Smooth muscle cell (in vitro differentiated cells): Measurements from ENCODE around the gene PIP5K1B. TPM values are rescaled to one million over a fixed set of nuclear protein-coding genes. Genes with fewer than 3 reads are reported as not detected.

Experiments
- DNase-seq: peaks from one replicate; lab custom pipeline; 2025; ENCODE audit not compliant: unreplicated experiment; lab: John Stamatoyannopoulos, UW
- H2AFZ ChIP-seq: fragments of 200-600 bp; sonication (generic); 2 replicates; pipeline ENCODE4 v1.6.0; 2016; ENCODE audit warnings: antibody characterized with exemption, low read depth, mild to moderate bottlenecking
- H3F3A ChIP-seq: fragments of 200-600 bp; sonication (generic); 2 replicates; pipeline ENCODE4 v1.6.0; 2017; ENCODE audit warnings: antibody characterized with exemption, low read depth
- H3K27ac ChIP-seq: fragments of 200-600 bp; sonication (generic); 2 replicates; pipeline ENCODE4 v1.5.1; 2016; ENCODE audit warnings: low read depth, mild to moderate bottlenecking
- H3K27me3 ChIP-seq: fragments of 200-600 bp; sonication (generic); 2 replicates; pipeline ENCODE4 v1.6.1; 2016; ENCODE audit warnings: low read depth, mild to moderate bottlenecking
- H3K36me3 ChIP-seq: fragments of 200-600 bp; sonication (generic); 2 replicates; pipeline ENCODE4 v1.5.1; 2016; ENCODE audit warnings: low read depth
- H3K4me1 ChIP-seq: fragments of 200-600 bp; sonication (generic); 2 replicates; pipeline ENCODE4 v1.5.1; 2016; ENCODE audit warnings: low read depth
- H3K4me2 ChIP-seq: fragments of 200-600 bp; sonication (generic); 2 replicates; pipeline ENCODE4 v1.6.0; 2016; ENCODE audit warnings: mild to moderate bottlenecking
- H3K4me3 ChIP-seq: fragments of 200-600 bp; sonication (generic); 2 replicates; pipeline ENCODE4 v1.5.1; 2016; ENCODE audit warnings: mild to moderate bottlenecking
- H3K79me2 ChIP-seq: fragments of 200-600 bp; sonication (generic); 2 replicates; pipeline ENCODE4 v1.6.0; 2016; ENCODE audit warnings: low read depth, mild to moderate bottlenecking
- H3K9ac ChIP-seq: fragments of 200-600 bp; sonication (generic); 2 replicates; pipeline ENCODE4 v1.6.0; 2016; ENCODE audit warnings: low read depth
- H3K9me3 ChIP-seq: fragments of 200-600 bp; sonication (generic); replicated peaks from 2 replicates; pipeline ENCODE4 v1.5.1; 2016; ENCODE audit warnings: low read depth
- H4K20me1 ChIP-seq: fragments of 200-600 bp; sonication (generic); 2 replicates; pipeline ENCODE4 v1.6.0; 2016; ENCODE audit warnings: low read depth
- WGBS: methylation state at CpG from one replicate; pipeline ENCODE4 v1.1.7; 2016; ENCODE audit warnings: low lambda C conversion rate; 5-methylcytosine and 5-hydroxymethylcytosine counted together
- polyA plus RNA-seq: library from polyadenylated mRNA; unstranded; fragments of >200 nt; fragmentation: Nextera tagmentation; extraction: Ambion mirVana; gene quantifications from 2 replicates; pipeline ENCODE4 v1.2.1, GENCODE V29; 2016
- total RNA-seq: library from RNA; depleted of rRNA; stranded (reverse); fragments of >200 nt; gene quantifications from 2 replicates; pipeline ENCODE4 v1.2.3, GENCODE V29; 2014
- TF ChIP-seq, protein P1 (sequence below): fragments of 200-600 bp; sonication (generic); IDR thresholded peaks from 2 replicates; pipeline ENCODE4 v1.5.1; 2017; ENCODE audit warnings: borderline replicate concordance, mild to moderate bottlenecking, antibody characterized with exemption; ENCODE audit not compliant: insufficient read depth, poor library complexity, severe bottlenecking

The PIP5K1B gene
- total and polyA plus RNA-seq, 2 experiments from 2014 or later: not detected

DNA sequence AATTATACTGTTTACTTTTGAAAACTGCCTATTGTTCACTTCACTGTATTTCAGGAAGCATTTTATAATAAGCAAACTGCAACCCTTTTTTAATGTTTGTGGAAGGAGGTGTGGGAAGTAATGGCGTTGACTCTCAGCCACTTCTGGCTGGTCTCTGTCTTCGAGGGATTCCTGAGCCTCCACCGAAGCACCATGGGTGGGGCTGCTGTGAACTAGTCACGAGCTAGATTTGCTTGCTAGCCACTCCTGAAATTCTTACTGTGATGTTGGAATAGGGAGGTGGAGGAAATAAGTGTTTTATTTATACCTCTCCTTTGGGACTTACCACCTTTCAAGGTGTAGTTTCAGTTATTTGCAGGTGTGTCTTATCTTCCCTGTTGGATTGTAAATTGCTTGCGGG is 26.8 kb downstream of the PIP5K1B start:
- WGBS: 83% methylated on average over 5 of the region's 5 CpGs

DNA sequence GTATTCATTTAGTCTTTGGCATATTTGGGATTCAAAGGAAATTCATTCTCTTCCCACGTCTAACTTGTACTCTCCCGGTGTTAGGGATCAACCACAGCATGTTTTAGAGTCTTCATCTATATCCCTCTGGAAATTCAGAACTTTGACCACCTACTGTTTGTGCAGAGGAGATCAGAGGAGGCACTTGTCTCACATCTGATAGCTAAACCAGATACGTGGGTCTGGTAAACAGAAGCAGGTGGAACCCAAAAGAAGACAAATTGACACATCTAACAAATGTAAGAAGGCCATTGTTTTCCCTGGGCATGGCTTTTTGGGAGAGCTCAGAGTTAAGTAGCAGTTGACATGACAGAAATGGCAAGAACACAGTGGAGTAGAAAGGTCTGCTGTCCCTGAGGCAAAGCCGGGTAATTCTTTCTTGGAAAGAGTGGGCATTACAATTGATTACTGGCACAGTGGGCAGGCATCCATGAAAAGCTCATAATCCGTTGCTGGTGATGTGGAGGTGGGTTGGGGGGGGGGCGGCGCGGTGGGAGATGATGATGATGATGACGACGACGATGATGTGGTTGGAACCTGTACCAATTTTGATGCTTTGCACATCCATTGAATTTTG is 27.5 kb downstream of the PIP5K1B start:
- Histone ChIP-seq H3K79me2 (no peaks in the 10 kb centered on the region), H3F3A (no peaks in the 10 kb centered on the region), H3K4me2 (no peak overlapping the region), H3K36me3 (no peaks in the 10 kb centered on the region), H3K9ac (no peak overlapping the region), H2AFZ (no peak overlapping the region), H4K20me1 (no peaks in the 10 kb centered on the region), H3K4me3 (no peak overlapping the region), H3K27me3 (no peaks in the 10 kb centered on the region), H3K27ac (no peak overlapping the region), H3K9me3 (no peaks in the 10 kb centered on the region), H3K4me1 (no peaks in the 10 kb centered on the region)
- TF ChIP-seq, protein P1, sequence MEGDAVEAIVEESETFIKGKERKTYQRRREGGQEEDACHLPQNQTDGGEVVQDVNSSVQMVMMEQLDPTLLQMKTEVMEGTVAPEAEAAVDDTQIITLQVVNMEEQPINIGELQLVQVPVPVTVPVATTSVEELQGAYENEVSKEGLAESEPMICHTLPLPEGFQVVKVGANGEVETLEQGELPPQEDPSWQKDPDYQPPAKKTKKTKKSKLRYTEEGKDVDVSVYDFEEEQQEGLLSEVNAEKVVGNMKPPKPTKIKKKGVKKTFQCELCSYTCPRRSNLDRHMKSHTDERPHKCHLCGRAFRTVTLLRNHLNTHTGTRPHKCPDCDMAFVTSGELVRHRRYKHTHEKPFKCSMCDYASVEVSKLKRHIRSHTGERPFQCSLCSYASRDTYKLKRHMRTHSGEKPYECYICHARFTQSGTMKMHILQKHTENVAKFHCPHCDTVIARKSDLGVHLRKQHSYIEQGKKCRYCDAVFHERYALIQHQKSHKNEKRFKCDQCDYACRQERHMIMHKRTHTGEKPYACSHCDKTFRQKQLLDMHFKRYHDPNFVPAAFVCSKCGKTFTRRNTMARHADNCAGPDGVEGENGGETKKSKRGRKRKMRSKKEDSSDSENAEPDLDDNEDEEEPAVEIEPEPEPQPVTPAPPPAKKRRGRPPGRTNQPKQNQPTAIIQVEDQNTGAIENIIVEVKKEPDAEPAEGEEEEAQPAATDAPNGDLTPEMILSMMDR: no peak
- no peak for DNase-seq
- 92% methylated on average over 11 of the region's 11 CpGs for WGBS

More for the DNA sequence above, 26.8 kb downstream of the PIP5K1B start:
- H2AFZ ChIP-seq: no peak overlapping the region
- TF ChIP-seq, protein P1: no peak
- no peak overlapping the region for H3K4me2 ChIP-seq
- H3F3A ChIP-seq: no peaks in the 10 kb centered on the region
- DNase-seq: no peak
- H3K79me2 ChIP-seq: no peaks in the 10 kb centered on the region
- no peak overlapping the region for H3K27ac ChIP-seq
- H3K4me1 ChIP-seq: no peaks in the 10 kb centered on the region
- H3K36me3 ChIP-seq: no peaks in the 10 kb centered on the region
- H3K9me3 ChIP-seq: no peaks in the 10 kb centered on the region
- H4K20me1 ChIP-seq: no peaks in the 10 kb centered on the region
- H3K27me3 ChIP-seq: no peaks in the 10 kb centered on the region
- H3K9ac ChIP-seq: no peak overlapping the region
- H3K4me3 ChIP-seq: no peak overlapping the region

DNA sequence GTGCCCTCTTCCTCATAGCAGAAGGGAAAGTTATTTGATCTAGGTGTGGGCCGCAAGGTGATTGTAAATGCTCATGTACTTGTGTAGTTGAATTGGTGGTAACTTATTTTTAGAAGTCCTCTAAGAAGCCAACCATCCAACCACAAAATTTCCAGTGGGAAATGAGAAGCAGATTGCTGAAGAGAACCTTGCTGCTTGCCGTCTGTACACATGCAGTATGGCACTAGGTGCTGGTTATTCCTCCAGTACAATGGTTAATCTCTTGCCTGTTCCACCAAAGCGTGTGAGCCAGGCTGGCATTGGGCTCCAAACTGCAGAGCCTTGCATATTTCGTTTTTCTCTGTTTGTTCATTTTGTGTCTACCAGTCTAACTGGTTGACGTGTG is 28.0 kb downstream of the PIP5K1B start:
- TF ChIP-seq, protein P1: no peak
- Histone ChIP-seq H3K36me3 (no peaks in the 10 kb centered on the region), H3K79me2 (no peaks in the 10 kb centered on the region), H3K27ac (no peak overlapping the region), H3K9me3 (no peaks in the 10 kb centered on the region), H2AFZ (no peak overlapping the region), H3K4me1 (no peaks in the 10 kb centered on the region), H3F3A (no peaks in the 10 kb centered on the region), H3K9ac (no peak overlapping the region), H3K4me3 (no peak overlapping the region), H3K27me3 (no peaks in the 10 kb centered on the region), H3K4me2 (no peak overlapping the region), H4K20me1 (no peaks in the 10 kb centered on the region)
- WGBS: 84% methylated on average over 5 of the region's 5 CpGs
- no peak for DNase-seq

- Histone ChIP-seq H2AFZ (no peak overlapping the region), H3F3A (no peaks in the 10 kb centered on the region), H3K9ac (no peak overlapping the region), H3K79me2 (no peaks in the 10 kb centered on the region), H3K27ac (no peak overlapping the region), H3K9me3 (no peaks in the 10 kb centered on the region), H3K4me3 (no peak overlapping the region), H3K27me3 (no peaks in the 10 kb centered on the region), H3K36me3 (no peaks in the 10 kb centered on the region), H3K4me2 (no peak overlapping the region), H4K20me1 (no peaks in the 10 kb centered on the region), H3K4me1 (no peaks in the 10 kb centered on the region)
- no peak for DNase-seq
- TF ChIP-seq, protein P1: no peak
- 72% methylated on average over 3 of the region's 3 CpGs for WGBS
These were observed 33.3 kb downstream of the PIP5K1B start for GRCh38 chr9:68738358-68738757.
